ENCODE results near the gene SGCA. TPM values are rescaled to one million over a fixed set of nuclear protein-coding genes. Genes with fewer than 3 reads are reported as not detected.

Gene SGCA
- total and polyA plus RNA-seq, 10 of the 15 experiments (the other 5 are each of a cell fraction or from before 2014, with no cell fraction given): 0.13 to 2.2 (median 0.50) TPM; not detected in 2

DNA sequence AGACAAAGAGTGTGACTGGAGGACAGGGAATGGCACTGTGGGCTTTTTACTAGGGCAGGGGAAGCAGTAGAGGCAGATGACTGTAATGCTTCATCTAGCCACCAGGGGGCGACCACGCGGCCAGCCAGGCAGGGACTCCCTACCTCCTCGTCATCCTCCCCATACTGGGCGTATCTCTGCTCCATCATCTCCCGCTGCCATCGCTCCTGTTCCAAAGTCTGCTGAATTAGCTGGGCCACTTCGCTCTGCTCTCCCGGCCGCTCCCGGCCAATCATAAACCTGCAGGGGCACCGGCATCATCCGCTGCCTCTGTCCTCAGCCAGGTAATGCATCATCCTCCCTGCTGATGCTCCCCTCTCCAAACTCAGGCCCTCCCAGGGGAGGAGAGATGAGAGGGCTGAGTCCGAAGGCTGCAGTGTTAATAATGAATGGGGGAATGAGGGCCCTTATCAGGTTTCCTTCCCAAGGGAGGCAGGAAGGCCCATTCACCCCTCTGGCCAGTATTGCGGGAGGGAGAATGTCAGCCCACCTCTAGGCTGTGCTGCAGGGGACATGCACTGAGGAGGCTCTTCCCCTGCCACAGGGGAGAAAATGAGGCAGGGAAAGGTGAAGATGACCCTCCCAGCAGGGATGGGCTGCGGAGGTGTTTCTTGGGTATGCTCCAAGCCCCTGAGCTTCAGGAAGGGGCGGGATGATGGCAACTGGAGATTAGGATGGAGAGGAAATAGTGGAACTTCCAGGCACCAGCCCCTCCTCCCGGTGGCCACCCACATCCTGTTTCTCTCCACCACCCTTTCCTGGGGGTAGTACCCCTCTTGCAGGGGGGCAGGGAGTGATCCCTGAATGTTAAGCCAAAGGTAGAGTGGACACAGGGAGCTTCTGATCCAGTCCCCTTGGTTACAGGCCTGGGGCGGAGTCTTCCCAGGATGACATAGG is 25.6 kb upstream of the SGCA start:
- in situ Hi-C loops (cut with MboI): no loop called here
- ChIA-PET RAD21 (ENCODE audit: unreplicated experiment) (interaction anchor here (1.0 to 1.7 kb wide), 3 partner anchors 8 to 22 kb away, joined by 3 to 7 read pairs (median 6); no protein-coding TSS in a partner anchor), CTCF (interaction anchor here (0.6 to 6.9 kb wide), 17 partner anchors 7 to 702 kb away, joined by 3 to 87 read pairs (median 9); partner anchors contain the start of genes COL1A1, PPP1R9B, SAMD14 and SGCA), POLR2A (interaction anchor here (1.2 to 1.8 kb wide), 3 partner anchors 10 to 48 kb away, joined by 3 to 5 read pairs (median 5); partner anchors contain the start of gene PPP1R9B), SMC1A (ENCODE audit: uncharacterized antibody, unreplicated experiment) (interaction anchor here (0.8 to 3.7 kb wide), 9 partner anchors 10 to 46 kb away, joined by 3 to 29 read pairs (median 6); no protein-coding TSS in a partner anchor)
- peaks cover 38% of the 10 kb centered on the region for H3K4me1 ChIP-seq (ENCODE audit: control insufficient read depth, insufficient read depth, low read length)
- no peak overlapping the region for H3K27ac ChIP-seq (ENCODE audit: control insufficient read depth, insufficient read depth)
- no peak overlapping the region for H3K4me3 ChIP-seq
- H2AFZ ChIP-seq (ENCODE audit: control insufficient read depth, low read depth, low read length): no peak overlapping the region
- peak overlapping the region; percentile 30; the same call in 1 of the 2 replicates for H3K4me2 ChIP-seq (ENCODE audit: control insufficient read depth, insufficient read depth)
- FAIRE-seq (peak; percentile 98), ATAC-seq (peak; percentile 94), DNase-seq (ENCODE audit: low read depth, low spot score) (no peak)
- peaks cover 35% of the 10 kb centered on the region for H3K79me2 ChIP-seq (ENCODE audit: control insufficient read depth, insufficient read depth, low read length)
- no peak overlapping the region for H3K9ac ChIP-seq (ENCODE audit: control insufficient read depth, insufficient read depth, low read length)
- intact Hi-C loops (cut with micrococcal nuclease; ENCODE audit: unreplicated experiment): loop anchor here (1.0 kb wide), 1 partner anchor 21 kb away; no protein-coding TSS in a partner anchor
- BruUV-seq (replicated peaks): no TSS peak
- no peaks in the 10 kb centered on the region for H3K27me3 ChIP-seq (replicated peaks in 1 of 2; ENCODE audit: control insufficient read depth in 2 of 2, insufficient read depth in 2 of 2, low read length in 1 of 2)
- 30% methylated on average over 19 of the region's 19 CpGs for WGBS (ENCODE audit: insufficient coverage, insufficient replicate concordance, low lambda C conversion rate, missing lambda C conversion rate)
- H3K36me3 ChIP-seq (ENCODE audit: control insufficient read depth in 2 of 2, insufficient read depth in 2 of 2, low read length in 1 of 2): peaks cover 69 to 82% of the 10 kb centered on the region in 2 experiments
- no peaks in the 10 kb centered on the region for H3K9me3 ChIP-seq (replicated peaks; ENCODE audit: control insufficient read depth, insufficient read depth, low read length)
- H4K20me1 ChIP-seq (ENCODE audit: control insufficient read depth, insufficient read depth): peaks cover 22% of the 10 kb centered on the region
- peak; percentile 53 for TF ChIP-seq RAD21 (IDR thresholded peaks at IDR 0.05; ENCODE audit: insufficient read depth, low read depth, low read length)
- TF ChIP-seq MXI1 (IDR thresholded peaks at IDR 0.05; ENCODE audit: low read depth, low read length): peak; percentile 48; the same call in 1 of the 2 replicates
- 0 out of 2 replicates have a peak, but pooled peaks have one; percentile 51 for TF ChIP-seq IRF4 (IDR thresholded peaks at IDR 0.05; ENCODE audit: low read depth, low read length)
- peak; percentile 84 for TF ChIP-seq SMC3 (IDR thresholded peaks at IDR 0.05; ENCODE audit: borderline replicate concordance, low read length)
- 0 out of 2 replicates have a peak, but pooled peaks have one; percentile 49 for TF ChIP-seq TBL1XR1 (IDR thresholded peaks at IDR 0.05; ENCODE audit: low read depth, low read length)
- peak; percentile 60; the same call in 1 of the 2 replicates for TF ChIP-seq CREM (IDR thresholded peaks at IDR 0.05; ENCODE audit: low read depth)
- TF ChIP-seq SIN3A (IDR thresholded peaks at IDR 0.05; ENCODE audit: low read depth, low read length): no peak
- peak; percentile 25; the same call in 1 of the 3 replicates for TF ChIP-seq POU2F2 (IDR thresholded peaks at IDR 0.05; ENCODE audit: borderline replicate concordance, low read depth, low read length)
- 0 out of 2 replicates have a peak, but pooled peaks have one; percentile 37 for TF ChIP-seq CBX5 (IDR thresholded peaks at IDR 0.05; ENCODE audit: low read depth)
- peak; percentile 34 for TF ChIP-seq SP1 (IDR thresholded peaks at IDR 0.05; ENCODE audit: low read depth, low read length)
- peak; percentile 19; the same call in 1 of the 2 replicates for TF ChIP-seq IKZF1 (conservative IDR thresholded peaks at IDR 0.05)
- 0 out of 2 replicates have a peak, but pooled peaks have one; percentile 30 for TF ChIP-seq ATF7 (IDR thresholded peaks at IDR 0.05; ENCODE audit: low read depth)
- TF ChIP-seq POLR2A (IDR thresholded peaks at IDR 0.05; ENCODE audit: low read depth, low read length): peak; percentile 20
- TF ChIP-seq PAX5 (IDR thresholded peaks at IDR 0.05; ENCODE audit: borderline replicate concordance, low read depth, low read length): no peak
- 0 out of 4 replicates have a peak, but pooled peaks of 1 of the 2 experiments have one; percentile 15 for TF ChIP-seq SRF (IDR thresholded peaks at IDR 0.05; ENCODE audit: low read depth in 2 of 2, low read length in 2 of 2)
- TF ChIP-seq HDGF (IDR thresholded peaks at IDR 0.05): peak; percentile 58; the same call in 1 of the 2 replicates
- no peak for TF ChIP-seq SKIL (IDR thresholded peaks at IDR 0.05; ENCODE audit: low read depth, poor library complexity, severe bottlenecking)
- no peak for TF ChIP-seq RCOR1 (conservative IDR thresholded peaks at IDR 0.05; ENCODE audit: low read depth, low read length)
- TF ChIP-seq CREB1 (IDR thresholded peaks at IDR 0.05; ENCODE audit: low read depth): peak; percentile 36
- TF ChIP-seq, protein P1, sequence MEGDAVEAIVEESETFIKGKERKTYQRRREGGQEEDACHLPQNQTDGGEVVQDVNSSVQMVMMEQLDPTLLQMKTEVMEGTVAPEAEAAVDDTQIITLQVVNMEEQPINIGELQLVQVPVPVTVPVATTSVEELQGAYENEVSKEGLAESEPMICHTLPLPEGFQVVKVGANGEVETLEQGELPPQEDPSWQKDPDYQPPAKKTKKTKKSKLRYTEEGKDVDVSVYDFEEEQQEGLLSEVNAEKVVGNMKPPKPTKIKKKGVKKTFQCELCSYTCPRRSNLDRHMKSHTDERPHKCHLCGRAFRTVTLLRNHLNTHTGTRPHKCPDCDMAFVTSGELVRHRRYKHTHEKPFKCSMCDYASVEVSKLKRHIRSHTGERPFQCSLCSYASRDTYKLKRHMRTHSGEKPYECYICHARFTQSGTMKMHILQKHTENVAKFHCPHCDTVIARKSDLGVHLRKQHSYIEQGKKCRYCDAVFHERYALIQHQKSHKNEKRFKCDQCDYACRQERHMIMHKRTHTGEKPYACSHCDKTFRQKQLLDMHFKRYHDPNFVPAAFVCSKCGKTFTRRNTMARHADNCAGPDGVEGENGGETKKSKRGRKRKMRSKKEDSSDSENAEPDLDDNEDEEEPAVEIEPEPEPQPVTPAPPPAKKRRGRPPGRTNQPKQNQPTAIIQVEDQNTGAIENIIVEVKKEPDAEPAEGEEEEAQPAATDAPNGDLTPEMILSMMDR (IDR thresholded peaks at IDR 0.05 in 2 of 3, conservative IDR thresholded peaks at IDR 0.05 in 1 of 3; ENCODE audit: control insufficient read depth in 2 of 3, extremely low read depth in 1 of 3, insufficient read depth in 1 of 3, low read depth in 3 of 3, low read length in 3 of 3): peak; percentile 93 to 96 (median 94)

All from GM12878 (cell line).